T-helper 2 cell (primary cell): ENCODE results near the gene ISM1.
"Not testable (repeated sequence)": the region's sequence is repeated elsewhere in the genome, so short reads cannot be mapped to it uniquely, and the experiment has no call there.

Source experiments
- DNase-seq, 5 experiments: peaks; one replicate each; pipeline versions ENCODE4 v3.0.0 to v3.0.0-alpha.2; 2012 to 2022

The ISM1 gene

GRCh38 chr20:13221673-13222318 is 722 bp downstream of the ISM1 start:
- DNase-seq: peak; percentile 13 to 74 (median 52)

GRCh38 chr20:13222319-13222716 is 1.2 kb downstream of the ISM1 start:
- DNase-seq: no peak

- no peak for DNase-seq
Measured at GRCh38 chr20:13223736-13224520, 2.9 kb downstream of the ISM1 start.

- no peak for DNase-seq
Measured at GRCh38 chr20:13226367-13226766, 5.3 kb downstream of the ISM1 start.

- no peak for DNase-seq
Measured at GRCh38 chr20:13228771-13229170, 7.7 kb downstream of the ISM1 start.

GRCh38 chr20:13229538-13229937 is 8.5 kb downstream of the ISM1 start:
- peak in 1 of 5 experiments; percentile 15 for DNase-seq

- peak in 3 of 5 experiments; percentile 10 to 51 (median 37) for DNase-seq
Measured at GRCh38 chr20:13231031-13231752, 10.1 kb downstream of the ISM1 start.

- DNase-seq: no peak
Measured at GRCh38 chr20:13232999-13233398, 11.9 kb downstream of the ISM1 start.

- no peak for DNase-seq
Measured at GRCh38 chr20:13234961-13235360, 13.9 kb downstream of the ISM1 start.

GRCh38 chr20:13236360-13236759 is 15.3 kb downstream of the ISM1 start:
- DNase-seq: not testable (repeated sequence)

GRCh38 chr20:13236990-13237720 is 16.1 kb downstream of the ISM1 start:
- DNase-seq: no peak

GRCh38 chr20:13238001-13238653 is 17.1 kb downstream of the ISM1 start:
- DNase-seq: no peak

GRCh38 chr20:13243826-13244376 is 22.8 kb downstream of the ISM1 start:
- no peak for DNase-seq

GRCh38 chr20:13245250-13245723 is 24.2 kb downstream of the ISM1 start:
- no peak for DNase-seq

- no peak for DNase-seq
Measured at GRCh38 chr20:13249118-13249797, 28.2 kb downstream of the ISM1 start.

- DNase-seq: no peak
Measured at GRCh38 chr20:13249798-13250170, 28.7 kb downstream of the ISM1 start.

- DNase-seq: no peak
Measured at GRCh38 chr20:13250251-13250650, 29.2 kb downstream of the ISM1 start.

- no peak for DNase-seq
Measured at GRCh38 chr20:13251106-13251903, 30.2 kb downstream of the ISM1 start.

GRCh38 chr20:13251904-13252297 is 30.8 kb downstream of the ISM1 start:
- DNase-seq: no peak

GRCh38 chr20:13255356-13255755 is 34.3 kb downstream of the ISM1 start:
- no peak for DNase-seq
